GM18873 (cell line): Measurements from ENCODE around the gene KIRREL3.

Experiments
- ATAC-seq: cut with Tn5 transposase; IDR thresholded peaks from one replicate; pipeline ENCODE4 v1.9.1; 2021; ENCODE audit warnings: mild to moderate bottlenecking, moderate library complexity, moderate number of reproducible peaks; ENCODE audit not compliant: unreplicated experiment, low FRiP score

The KIRREL3 gene

GRCh38 chr11:126502159-126502558 lies 498.4 kb downstream of the KIRREL3 start:
- ATAC-seq = no peak

- no peak for ATAC-seq
Observed at GRCh38 chr11:126501641-126502040, 498.9 kb downstream of the KIRREL3 start.

DNA sequence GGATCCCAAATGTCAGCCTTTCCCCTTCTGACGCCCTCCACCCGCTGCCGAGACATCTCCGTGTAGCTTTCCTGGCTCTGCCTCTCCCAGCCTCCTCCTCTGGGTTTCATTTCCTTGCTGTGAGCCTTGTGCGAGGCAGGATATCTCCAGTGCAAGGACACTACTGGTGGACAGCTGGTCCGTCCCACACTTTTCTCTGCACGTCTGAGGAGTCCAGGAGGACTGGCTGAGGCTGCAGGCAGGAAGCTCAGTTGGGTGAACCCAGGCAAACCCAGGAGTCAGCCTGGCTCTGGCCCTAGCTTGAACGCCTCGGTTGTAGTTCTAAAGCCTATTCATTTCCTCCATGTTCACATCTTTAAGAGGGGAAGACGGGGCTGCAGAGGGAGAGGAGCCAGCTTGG lies 499.6 kb downstream of the KIRREL3 start:
- ATAC-seq = no peak

DNA sequence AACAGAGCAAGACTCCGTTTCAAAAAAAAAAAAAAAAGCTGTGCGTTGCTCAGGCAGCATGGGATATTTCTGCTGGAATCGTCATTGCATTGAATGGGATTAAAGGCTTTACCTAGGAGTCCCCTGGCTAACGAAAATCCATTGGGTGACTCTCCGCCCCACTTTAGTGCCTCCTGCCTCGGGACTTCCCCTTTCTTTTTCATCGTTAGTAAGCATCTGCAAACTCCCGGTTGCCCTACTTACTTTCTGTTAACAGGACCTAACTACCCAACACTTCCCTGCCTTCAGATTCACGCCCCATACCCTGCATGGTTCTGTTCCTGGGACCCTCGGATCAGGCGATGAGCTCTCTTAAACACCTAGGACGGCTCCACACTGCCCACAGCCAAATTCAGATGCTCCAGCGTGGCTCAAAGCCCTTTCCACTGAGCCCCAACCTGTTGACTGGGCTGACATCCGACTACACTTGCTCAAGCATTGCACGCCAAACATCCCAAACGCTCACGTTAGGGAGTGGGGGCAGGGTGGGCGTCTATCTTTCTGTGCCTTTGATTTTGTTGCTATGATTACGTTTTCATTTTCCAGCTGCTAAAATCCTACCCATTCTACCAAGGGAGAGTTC lies 501.3 kb downstream of the KIRREL3 start:
- no peak for ATAC-seq

DNA sequence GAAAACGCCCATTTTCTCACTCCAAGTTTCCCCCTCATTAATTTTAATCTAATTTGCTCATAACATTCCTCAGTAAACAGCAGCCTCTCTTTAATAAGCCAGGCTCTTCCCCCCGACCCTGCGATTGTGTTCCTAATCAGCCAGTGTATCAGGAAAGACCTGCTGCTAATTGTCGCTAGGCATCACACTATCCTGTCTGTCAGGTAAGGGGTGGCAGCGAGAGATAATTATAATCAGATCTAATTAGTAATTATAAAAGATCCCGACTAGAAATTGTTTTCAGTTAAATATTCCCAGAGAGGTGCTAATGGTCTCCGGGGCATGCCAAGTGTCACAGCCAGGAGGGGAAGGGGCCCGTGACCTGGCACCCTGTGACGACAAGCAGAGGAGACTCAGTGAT lies 502.3 kb downstream of the KIRREL3 start:
- ATAC-seq = no peak

GRCh38 chr11:126497581-126498122 lies 502.9 kb downstream of the KIRREL3 start:
- ATAC-seq = no peak

GRCh38 chr11:126496576-126497337 lies 503.8 kb downstream of the KIRREL3 start:
- ATAC-seq = no peak

- ATAC-seq = no peak
Observed at GRCh38 chr11:126495281-126496220, 505.0 kb downstream of the KIRREL3 start.

- ATAC-seq = no peak
Observed at GRCh38 chr11:126494831-126495230, 505.7 kb downstream of the KIRREL3 start.

- no peak for ATAC-seq
Observed at GRCh38 chr11:126492331-126493082, 508.1 kb downstream of the KIRREL3 start.

- no peak for ATAC-seq
Observed at GRCh38 chr11:126491092-126491491, 509.5 kb downstream of the KIRREL3 start.

DNA sequence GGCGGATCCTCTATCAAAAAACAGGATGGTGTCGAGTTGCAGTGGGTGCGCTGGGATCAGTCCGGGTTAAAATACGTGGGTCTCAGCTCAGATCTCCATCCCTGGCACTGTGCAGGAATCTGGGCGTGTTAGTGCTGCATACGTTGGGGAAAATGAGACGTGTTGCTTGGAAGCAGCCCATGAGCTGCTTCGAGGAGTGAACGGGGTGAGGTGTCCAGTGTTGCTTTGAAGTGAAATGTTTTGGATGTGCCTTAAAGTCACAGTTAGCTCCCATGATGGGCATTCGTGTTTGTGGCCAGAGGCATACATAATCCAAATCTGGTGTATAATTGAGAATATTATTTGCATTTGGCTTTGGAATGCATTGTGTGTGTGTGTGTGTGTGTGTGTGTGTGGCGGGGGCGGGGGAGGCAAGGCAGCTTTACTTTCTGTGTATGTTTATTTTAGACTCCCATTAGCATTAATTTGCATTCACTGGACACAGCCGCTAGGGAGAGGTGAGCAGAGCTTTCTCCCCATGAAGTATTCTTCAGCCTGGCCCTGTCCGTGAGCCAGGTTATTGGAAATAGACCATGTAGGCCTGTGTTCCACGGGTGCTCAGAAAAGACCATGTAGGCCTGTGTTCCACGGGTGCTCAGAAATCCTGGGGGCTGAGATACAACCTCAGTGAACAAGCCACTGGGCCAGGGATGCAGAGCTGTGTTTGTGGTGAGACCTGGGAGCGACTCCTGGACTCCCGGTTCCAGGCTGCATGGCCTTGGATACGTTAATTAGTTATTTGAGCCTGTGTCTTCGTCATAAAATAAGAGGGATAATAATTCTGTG lies 510.5 kb downstream of the KIRREL3 start:
- ATAC-seq = no peak

DNA sequence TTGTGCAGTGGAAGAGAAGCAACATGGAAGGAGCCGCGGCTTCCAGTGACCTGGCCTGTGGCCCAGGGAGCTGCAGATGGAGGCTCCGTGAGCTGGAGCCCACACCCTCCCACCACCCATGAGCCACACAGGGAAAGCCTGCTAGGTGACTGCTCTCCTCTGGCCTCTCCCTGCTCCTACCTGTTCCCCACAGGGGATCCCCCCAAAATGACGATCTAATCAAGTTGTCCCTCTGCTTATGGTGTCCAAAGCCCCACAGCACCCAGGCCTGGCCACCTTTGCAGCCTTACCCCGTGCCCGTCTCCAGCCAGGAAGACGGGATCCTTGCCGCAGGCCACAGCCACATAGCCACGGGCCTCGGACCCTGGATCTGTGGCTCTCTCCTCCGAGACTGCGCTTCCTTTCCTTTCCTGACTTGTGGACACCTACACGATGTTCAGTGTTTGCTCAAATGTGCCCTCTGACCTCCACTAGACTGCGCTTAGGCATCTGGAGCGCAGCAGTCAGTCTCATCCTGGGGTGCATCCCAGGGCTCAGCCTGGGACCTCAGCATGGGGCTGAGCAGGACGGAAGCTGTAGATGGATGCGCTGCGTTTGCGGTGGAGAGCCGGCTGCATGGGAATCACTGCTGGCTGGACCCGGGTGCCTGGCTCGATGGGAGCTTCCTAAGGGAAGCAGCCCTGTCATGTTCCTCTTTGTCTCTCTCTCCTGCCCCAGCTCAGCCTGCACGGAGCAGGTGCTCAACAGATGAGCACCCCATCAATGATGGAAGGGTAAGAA lies 511.8 kb downstream of the KIRREL3 start:
- no peak for ATAC-seq

GRCh38 chr11:126487711-126488110 lies 512.9 kb downstream of the KIRREL3 start:
- no peak for ATAC-seq

DNA sequence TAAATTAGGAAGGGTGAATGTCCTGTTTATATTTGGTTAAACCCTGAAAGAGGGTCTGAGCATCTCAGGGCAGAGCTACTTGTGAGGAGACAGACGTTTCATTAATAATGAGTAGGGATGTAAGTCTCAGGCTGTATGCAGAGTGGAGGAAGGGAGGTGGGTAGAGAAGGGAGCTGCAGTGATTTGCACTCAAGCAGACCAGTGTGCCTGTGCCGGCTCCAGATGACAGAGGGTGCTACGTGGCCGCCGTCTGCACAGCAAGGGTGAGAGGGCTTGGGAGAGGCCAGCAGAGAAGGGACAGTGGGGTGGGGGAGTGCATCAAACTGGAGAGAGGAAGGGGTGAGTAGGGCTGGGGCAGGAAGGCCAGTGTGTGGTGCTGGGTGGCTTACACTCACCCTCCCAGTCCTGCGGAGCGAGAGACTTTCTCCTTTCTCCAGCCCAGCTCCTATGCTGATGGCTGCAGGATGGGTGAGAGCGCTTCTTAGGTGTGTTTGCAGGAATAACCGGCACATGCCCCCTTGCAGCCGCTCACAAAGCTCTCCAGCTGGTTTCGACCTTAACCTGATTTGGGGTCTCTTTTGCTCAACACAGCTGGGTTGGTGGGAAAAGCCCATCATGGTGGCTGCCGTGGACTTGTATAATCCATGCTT lies 514.5 kb downstream of the KIRREL3 start:
- ATAC-seq = no peak

- ATAC-seq = no peak
Observed at GRCh38 chr11:126485021-126485792, 515.4 kb downstream of the KIRREL3 start.

- no peak for ATAC-seq
Observed at GRCh38 chr11:126484266-126484665, 516.3 kb downstream of the KIRREL3 start.
